Endothelial cell of hepatic sinusoid (primary cell): ENCODE results near the gene CAPG.

Experiments
- in situ Hi-C: cut with HindIII; loops from 2 replicates; pipeline ENCODE4 v1.10.0; 2017; ENCODE audit warnings: low sequenced_read_pairs

Gene CAPG, protein sequence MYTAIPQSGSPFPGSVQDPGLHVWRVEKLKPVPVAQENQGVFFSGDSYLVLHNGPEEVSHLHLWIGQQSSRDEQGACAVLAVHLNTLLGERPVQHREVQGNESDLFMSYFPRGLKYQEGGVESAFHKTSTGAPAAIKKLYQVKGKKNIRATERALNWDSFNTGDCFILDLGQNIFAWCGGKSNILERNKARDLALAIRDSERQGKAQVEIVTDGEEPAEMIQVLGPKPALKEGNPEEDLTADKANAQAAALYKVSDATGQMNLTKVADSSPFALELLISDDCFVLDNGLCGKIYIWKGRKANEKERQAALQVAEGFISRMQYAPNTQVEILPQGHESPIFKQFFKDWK

DNA sequence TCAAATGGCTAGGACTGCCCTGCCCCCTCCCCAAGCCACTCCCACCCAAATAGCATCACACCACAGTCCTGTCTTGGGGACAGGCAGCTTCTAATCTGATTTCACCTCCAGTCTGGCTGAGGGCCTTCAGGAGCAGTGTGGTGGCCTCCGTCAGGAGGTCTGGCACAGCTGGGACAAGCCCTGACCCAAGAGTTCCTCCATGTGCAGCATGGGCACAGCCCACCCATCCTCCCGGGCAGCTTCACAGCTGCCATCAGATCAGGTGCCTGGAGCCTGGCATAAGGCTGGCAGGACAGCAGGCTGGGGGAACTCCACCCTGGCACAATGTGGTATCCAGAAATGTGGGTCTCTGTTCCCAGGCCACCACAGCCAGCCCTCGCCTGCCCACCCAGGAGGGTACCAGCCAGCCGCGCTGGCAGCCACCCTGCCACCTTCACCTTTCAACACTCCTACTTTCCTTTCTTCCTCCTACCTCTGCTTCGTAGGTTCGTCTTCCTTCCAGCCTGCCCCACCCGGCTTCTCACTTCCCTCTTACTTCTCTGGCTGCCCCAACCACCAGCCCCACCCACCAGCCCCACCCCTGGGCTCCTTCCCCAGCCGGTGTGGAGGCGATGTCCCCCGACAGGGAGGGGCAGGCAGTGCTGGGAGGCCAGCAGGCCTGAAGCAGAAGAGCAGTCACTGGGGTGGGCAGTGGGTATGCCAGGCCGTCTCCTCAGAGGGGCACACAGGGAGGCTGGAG lies at the start of gene CAPG:
Gene CAPG (minus strand): TSS at position 522 of the 739 bp plus-strand sequence. CDS start 8,221 bp downstream, outside the sequence.
- in situ Hi-C loops, result loop anchor here (5.0 kb wide), 2 partner anchors 83 to 127 kb away; partner anchors contain the start of genes MAT2A and TGOLN2

DNA sequence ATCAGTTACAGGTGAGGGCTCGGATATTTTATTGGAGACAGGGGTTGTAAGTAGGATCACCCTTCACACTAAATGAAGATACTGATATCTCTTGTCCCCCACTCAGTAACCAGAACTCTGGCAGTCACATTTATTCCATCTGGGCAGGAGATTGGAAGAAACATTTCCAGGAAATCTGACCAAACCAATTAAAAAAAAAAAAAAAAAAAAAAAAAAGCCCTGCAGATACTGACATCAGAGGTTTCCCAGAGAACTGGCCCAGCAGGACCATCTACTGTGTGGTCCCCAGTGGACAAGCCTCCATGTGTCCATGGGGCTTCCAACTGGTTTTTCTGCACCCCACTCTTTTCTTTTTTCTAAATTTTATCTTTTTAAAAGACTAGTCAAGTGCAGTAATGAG lies 49.6 kb upstream of the CAPG start:
- in situ Hi-C loops, result loop anchor here (5.0 kb wide), 1 partner anchor 78 kb away; the partner anchor contains the start of gene MAT2A

DNA sequence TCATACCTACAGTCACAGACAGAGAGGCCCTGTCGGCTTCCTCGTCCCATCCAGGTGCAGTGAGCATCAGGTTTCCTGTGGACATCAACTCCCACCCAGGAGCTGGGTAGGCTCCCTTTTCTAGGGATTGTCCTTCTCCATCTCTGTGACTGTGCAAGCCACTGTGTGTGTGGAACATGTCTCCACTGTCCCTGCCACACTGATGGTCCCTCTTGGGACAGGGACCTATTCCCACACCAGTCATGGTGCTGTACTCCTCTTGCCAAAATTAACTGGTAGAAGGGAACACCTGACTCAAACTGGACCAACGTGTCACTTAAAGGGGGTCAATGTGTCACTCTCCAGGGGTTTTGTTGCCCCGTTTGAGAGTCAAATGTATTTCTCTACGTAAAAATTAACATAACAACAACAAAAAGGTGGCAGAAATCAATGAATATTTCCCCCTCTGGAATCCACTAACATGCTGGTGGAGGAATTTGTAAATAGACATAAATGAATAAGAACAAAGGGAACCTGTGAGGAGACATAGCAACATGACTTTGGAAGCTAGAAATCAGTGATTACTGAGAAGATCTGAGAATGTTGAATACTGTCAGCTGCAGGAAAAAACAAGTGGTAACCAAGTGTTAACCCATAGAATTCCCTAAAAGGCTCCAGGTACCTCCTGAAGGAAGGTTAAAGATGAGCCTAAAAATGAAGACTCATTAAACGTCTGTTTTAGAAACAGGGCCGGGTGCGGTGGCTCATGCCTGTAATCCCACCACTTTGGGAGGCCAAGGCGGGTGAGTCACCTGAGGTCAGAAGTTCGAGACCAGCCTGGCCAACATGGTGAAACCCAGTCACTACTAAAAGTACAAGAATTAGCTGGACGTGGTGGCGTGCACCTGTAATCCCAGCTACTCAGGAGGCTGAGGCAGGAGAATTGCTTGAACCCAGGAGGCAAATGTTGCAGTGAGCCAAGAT lies 48.7 kb upstream of the CAPG start:
- in situ Hi-C loops, result loop anchor here (5.0 kb wide), 1 partner anchor 78 kb away; the partner anchor contains the start of gene MAT2A

DNA sequence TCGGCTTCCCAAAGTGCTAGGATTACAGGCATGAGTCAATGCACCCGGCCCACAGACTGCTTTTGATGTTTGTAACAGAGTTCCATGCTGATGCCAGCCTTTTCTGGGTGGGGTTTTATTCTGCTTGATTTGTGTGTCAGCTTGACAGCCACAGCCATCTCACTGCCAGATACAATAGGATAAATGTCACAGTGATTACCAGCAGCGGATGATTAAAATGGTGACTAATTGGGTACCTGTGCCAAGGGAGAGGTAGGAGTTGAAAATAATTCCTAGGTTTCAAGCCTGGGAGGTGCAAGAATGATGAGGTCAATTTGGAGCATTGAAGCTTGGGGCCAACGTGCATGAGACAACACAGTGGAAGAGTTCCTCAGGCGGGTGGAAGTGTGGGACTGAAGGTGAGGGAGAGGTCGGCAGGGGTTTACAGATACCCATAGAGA lies 47.7 kb upstream of the CAPG start:
- in situ Hi-C loops, result loop anchor here (5.0 kb wide), 1 partner anchor 79 kb away; the partner anchor contains the start of gene MAT2A

DNA sequence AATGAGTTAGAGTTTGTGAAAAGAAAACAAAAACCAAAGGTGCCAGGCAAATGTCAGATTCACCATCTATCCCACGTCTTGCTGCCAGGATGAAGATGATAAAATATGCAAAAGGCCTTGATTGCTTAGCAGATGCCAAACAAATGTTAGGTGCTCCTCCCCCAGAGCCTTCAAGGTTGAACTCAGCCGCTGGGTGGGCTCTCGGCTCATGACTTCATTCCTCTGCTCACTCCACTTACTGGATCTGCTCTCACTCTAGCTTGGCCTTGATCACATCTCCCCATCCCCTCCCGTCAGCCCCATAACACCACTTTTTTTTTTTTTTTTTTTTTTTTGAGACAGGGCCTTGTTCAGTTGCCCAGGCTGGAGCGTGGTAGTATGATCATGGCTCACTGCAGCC lies 46.9 kb upstream of the CAPG start:
- in situ Hi-C loops, result loop anchor here (5.0 kb wide), 1 partner anchor 80 kb away; the partner anchor contains the start of gene MAT2A

DNA sequence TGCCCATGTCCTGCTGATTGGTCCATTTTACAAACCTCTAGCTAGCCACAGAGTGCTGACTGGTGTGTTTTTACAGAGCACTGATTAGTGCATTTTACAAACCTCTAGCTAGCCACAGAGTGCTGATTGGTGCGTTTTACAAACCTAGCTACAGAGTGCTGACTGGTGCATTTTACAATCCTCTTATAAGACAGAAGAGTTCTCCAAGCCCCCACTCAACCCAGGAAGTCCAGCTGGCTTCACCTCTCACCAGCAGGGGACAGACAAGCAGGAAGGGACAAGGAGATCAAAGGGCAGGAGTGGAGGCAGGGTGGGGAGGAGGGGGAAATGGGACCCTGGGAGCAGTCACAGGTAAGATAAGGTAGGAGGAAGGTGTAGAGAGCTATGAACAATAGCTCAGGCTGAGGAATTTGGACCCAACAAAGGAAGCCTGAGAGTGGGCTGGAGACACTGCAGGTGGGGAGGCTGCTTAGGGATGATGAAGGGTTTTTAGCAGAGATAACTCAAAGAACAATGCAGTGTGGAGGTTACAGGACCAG lies 45.5 kb upstream of the CAPG start:
- in situ Hi-C loops, result loop anchor here (5.0 kb wide), 1 partner anchor 82 kb away; the partner anchor contains the start of gene MAT2A

DNA sequence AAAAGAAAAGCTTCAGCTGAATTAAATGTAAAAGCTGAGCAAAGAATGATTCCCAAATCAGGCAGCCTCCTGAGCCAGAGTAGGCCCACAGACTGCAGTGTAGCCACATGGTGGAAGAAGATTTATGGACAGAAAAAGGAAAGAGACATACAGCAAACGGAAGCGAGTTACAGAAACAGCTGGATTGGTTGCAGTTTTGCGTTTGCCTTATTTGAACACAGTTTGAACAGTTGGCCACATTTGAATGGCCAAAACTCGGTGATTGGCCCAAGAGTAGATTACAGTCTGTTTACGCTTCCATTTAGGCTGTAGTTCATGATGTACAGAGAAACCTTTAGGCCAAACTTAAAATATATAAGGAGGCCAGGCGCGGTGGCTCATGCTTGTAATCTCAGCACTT lies 43.4 kb upstream of the CAPG start:
- in situ Hi-C loops, result no loop called here

DNA sequence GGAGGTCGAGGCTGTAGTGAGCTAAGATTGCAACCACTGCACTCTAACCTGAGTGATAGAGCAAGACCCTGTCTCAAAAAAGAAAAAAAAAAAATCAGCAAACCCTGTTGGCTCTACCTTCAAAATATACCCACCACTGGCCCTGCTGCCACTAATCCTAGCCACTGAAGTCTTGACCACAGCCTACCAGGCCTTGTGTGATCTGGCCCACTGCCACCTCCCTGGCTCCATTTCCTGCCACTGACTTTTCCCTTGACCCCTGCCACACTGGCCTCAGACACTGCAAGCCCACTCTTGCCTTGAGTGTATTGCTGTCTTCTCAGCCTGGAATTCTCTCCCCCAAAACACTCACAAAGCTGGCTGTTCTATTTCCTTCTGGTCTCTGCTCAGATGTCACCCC lies 42.1 kb upstream of the CAPG start:
- in situ Hi-C loops, result no loop called here

DNA sequence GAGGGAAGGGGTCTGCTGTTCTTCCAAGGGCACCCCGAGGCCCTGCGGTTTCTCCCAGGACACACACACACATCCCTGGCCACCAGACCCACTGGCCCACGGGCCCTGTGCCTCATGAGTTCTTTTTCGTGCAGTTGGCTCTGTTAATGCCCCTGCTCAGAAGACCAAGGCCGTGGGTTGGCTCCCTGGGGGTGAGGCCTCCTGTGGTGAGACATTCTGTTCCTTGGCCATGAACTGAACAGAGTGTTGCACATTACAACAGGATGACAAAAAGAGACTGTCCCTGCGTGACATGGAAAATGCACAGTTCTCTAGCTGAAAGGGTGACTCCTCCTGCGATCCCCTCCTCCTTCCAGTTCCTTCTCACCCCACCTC lies 39.0 kb upstream of the CAPG start:
- in situ Hi-C loops, result no loop called here

DNA sequence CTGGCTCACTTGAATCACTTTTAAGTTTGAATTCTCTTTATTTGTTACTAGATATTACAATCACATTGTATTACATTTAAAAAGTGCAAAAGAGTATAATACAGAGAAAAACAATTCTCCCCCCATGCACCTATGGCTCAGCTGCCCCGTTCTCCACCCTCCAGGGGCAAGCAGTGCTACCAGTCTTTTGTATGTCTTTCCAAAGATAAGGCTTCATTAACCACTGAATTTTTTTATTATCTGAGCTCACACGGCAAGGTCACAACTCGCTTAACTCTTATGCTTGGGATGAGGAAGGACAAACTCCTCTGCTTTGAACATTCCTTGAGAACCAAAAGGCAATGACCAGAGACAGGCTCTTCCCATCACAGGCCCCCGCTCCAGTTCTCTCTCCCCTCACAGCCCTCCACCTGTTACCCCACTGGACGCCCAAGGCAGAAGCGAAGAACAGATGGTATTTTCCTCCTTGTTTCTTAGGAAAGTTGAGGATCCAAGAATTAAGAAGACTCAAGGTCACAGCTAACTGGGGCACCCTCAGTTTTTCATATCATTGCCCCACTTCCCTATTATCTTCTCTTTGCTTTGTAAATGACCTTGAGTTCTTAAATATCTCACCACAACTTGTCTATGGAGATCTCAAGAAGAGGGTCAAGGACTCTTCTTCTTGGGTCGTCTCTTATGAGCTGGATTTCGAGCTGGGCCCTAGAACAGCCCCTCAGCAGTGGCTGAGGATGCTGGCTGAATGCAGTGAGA lies 38.5 kb upstream of the CAPG start:
- in situ Hi-C loops, result no loop called here

DNA sequence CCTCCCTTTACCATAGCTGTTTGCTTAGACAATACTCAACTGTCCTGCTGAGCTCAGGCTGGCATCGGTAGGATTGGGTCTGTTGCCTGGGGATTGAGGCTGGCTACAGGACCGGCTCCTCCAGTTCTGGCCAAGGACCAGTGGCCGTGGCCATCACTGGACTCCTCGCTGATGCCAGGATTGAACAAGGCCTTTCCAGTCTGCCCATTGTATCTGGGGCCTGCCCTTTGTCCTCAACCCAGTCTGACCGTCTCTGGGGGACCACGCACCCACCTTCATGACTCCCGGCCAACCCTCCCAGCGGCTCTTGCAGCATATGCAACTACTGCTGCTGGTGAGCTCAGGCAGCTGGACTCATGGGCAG lies 37.0 kb upstream of the CAPG start:
- in situ Hi-C loops, result no loop called here

DNA sequence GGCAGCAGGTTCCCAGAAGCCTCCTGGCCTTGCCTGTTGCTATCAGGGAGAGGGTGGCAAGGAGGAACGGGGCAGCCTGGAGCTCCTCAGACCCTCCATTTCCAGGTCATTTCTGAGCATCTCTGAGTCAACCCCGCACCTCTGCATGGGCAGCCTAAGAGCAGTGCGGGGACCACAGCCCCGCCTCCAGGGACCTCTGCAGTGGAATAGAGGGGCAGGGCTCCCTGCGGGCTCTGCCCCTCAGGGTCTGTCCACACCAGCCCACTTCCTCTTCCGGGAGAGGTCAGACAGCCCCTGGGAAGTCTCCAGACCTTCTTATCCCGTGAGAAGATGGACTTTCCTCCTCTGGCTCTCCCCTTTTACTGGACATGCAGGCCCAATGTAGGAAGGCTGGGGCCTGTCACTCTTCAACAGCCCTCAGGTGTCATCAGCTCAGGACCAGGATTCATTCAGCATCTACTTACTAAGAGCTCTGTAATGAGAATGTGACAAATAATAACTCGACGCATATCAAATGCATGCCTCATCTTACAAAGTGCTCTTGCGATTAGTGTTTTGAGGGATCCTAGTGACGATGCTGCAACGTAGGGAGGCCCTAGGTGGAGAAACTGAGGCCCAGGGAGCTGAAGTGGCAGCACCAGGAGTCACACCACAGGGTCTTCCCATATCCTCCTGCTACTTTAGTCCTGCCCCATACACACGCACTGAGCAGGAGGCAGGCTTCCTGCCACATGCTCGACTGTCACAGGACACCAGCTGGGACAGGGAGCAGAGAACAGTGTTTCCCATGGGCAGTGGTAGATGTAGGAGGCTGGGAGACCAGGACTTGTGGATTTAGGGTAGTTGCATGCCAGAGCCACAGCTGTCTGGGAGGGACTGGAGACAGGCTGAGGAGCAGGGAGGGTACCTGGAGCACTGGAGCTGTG lies 36.4 kb upstream of the CAPG start:
- in situ Hi-C loops, result no loop called here

DNA sequence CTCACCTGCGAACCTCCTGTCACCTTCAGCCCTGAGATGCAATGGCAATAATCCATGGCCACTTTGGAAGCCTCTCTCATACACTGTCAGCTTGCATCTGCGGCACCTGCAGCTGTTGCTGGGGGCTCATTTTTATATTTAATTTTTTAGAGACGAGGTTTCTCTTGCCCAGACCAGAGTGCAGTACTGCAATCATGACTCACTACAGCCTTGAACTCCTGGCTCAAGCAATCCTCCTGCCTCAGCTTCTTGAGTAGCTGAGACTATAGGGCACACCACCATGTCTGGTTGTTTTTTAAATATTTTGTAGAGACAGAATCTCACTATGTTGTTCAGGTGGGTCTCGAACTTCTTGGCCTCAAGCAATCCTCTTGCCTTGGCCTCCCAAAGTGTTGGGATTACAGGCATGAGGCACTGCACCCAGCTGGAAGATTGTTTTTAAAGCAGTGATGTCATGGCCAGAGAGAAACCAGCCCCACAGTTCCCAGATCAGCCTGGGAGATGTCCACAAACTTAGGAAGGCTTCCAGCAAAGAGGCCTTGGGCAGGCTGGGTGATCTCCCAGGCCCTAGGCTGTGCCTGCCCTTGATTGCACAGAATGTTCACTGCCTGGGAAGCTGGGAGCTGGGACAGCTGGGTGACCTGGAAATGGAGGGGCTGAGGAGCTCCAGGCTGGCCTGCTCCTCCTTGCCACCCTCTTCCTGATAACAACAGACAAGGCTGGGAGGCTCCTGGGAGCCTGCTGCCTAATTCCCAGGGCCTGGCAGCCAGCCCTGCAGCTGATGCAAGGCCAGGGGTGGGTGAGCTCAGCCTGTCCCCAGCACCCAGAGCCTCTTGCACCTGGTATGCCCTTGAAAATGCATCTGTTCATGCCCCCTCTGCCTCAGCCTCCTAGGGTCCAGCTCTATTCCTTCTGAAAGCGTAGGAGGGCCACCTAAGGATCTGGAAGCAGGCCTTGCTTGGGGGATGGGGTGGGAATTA lies 35.4 kb upstream of the CAPG start:
- in situ Hi-C loops, result no loop called here

DNA sequence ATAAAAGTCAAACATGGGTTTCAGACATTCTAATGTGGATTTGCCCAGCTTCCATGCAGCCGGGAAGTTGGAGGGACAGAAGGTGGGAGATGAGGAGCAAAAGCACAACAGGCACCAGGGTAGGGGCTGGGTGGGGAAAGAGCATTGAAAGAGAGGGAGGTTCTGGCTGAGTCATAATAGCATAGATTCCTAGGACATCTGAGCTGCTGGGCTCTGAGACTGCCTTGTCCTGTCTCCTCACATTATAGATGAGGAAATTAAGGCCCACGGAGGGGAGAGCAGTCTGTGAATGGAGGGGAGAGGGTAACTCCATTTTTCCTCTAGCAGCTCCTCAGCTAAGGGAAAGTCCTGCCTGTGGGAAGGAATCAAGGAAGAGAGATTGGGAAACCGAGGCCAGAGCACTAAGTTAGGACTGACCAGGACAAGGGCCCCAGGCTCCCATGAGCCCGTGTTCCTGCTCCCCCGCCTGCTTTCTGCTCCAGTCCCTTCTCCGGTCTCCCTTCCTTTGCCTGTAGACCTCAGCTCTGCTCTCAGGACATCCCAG lies 34.5 kb upstream of the CAPG start:
- in situ Hi-C loops, result no loop called here

DNA sequence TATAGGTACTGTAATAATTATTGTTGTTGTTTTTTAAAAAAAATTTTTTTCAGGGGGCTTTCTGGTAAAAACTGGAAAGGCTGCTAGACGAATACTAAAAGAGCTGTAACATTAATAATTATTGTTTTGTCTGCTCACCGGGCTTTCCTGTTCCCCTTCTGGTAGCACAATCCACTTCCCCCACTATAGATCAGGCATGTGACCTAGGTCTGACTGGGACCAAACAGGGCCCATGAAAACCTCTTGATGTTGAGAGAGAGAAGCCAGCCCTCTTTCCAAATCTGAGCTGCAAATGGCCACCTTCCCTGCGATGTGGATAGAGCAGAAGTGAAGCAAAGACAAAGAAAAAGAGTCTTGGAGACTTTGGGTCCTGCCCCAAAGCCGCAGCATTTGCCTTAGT lies 31.7 kb upstream of the CAPG start:
- in situ Hi-C loops, result no loop called here

DNA sequence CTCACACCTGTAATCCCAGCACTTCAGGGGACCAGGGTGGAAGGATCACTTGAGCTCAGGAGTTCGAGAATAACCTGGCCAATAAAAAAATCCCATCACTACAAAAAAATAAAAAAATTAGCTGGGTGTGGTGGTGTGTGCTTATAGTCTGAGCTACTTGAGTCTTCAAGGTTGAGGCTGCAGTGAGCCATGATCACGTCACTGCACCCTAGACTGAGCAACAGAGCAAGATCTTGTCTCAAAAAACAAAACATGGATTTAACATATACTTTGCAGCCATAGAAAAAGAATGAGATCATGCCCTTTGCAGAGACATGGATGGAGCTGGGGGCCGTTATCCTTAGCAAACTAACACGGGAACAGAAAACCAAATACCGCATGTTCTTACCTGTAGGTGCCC lies 30.6 kb upstream of the CAPG start:
- in situ Hi-C loops, result no loop called here

DNA sequence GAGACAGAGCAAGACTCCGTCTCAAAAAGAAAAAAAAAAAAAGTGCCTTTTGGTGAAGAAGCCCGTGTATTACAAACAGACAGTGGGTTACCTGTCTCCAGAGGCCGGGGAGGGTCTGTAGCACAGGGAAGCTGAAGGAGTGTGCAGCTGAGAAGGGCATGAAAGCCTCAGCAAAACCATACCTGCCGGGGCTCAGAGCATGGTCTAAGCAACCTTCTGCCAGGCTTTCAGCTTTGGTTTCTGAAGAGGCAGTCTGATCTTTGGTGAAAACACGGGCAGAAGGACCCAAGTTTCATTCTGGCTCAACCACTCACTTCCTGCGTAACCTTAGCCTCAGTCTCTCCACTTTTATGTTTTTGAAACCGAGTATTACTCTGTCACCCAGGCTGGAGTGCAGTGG lies 29.8 kb upstream of the CAPG start:
- in situ Hi-C loops, result no loop called here
